HG03342 (cell line): ENCODE measurements around the gene TOMM6.
"Not testable (repeated sequence)": the region's sequence is repeated elsewhere in the genome, so short reads cannot be mapped to it uniquely, and the experiment has no call there.

Experiments
- ATAC-seq: cut with Tn5 transposase; IDR thresholded peaks from one replicate; pipeline ENCODE4 v1.9.1; 2021; ENCODE audit warnings: mild to moderate bottlenecking, moderate library complexity; ENCODE audit not compliant: unreplicated experiment

The TOMM6 gene

DNA sequence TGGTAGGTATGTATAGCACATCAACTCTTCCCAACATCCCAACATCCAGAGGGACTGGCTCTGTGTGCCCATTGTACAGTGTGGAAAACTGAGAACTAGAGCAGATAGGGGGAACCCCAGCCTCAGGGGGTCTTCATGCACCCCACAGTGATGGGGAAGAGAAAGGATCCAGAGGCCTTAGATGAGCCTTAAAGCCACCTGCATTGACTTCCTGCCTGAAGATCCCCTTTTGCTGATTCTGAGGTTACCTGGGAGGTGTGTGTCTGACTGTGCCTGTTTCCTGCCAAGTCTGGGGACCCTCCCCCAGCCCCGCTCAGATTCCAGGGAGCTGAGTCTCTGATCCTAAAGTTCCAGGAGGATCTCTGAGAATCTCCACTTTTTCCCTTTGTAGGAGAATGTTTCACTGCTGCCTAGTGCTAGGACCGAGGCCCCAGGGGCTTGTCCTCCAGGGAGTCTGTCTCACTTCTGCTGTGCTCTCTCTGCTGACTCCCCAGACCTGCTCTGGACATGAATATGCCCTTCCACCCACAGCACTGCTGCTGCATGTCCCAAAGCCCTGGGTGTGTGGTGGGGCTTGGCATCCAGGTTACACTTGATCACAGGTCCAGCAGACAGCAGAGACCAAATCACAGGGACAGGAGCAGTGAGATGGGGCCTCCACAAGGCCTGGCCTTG lies 27.5 kb upstream of the TOMM6 start:
- no peak for ATAC-seq

DNA sequence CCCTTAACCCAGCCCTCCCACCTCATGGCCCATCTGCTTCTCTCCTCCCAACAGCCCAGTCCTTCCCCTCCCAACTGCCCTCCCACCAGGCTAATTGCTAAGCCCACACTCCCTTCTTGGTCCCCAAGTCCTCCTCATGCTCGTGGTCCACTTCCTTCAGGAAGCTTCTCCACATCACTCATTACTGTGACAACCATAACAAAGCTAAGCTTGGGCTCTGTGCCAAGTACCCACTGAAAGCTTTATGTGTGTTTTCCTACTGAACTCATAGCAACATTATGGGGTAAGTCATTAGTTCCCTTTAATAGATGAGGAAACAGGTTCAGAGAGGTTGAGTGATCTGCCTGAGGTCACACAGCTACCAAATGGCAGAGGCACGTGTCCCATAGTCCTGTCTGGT lies 24.0 kb upstream of the TOMM6 start:
- no peak for ATAC-seq

DNA sequence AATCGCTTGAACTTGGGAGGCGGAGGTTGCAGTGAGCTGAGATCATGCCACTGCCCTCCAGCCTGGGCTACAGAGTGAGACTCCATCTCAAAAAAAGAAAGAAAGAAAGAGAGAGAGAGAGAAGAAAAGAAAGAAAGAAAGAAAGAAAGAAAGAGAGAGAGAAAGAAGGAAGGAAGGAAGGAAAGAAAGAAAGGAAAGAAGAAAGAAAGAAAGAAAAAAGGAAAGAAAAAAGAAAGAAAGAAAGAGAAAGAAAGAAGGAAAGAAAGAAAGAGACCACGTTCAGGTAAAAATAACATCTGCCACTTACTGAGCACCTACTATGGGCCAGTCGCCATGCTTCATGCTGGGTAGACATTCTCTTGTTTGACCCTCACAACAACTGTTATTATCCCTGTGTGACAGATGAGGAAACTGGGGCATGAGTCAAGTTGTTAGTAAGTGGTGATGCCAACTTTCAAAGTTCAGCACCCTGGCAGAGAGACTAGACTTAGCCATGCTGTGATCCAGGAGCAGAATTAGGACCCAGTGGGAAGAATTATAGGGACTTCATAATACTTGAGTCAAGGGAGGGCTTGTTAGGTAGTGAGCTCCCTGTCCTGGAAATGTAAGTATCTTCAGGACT lies 21.3 kb upstream of the TOMM6 start:
- not testable (repeated sequence) for ATAC-seq

DNA sequence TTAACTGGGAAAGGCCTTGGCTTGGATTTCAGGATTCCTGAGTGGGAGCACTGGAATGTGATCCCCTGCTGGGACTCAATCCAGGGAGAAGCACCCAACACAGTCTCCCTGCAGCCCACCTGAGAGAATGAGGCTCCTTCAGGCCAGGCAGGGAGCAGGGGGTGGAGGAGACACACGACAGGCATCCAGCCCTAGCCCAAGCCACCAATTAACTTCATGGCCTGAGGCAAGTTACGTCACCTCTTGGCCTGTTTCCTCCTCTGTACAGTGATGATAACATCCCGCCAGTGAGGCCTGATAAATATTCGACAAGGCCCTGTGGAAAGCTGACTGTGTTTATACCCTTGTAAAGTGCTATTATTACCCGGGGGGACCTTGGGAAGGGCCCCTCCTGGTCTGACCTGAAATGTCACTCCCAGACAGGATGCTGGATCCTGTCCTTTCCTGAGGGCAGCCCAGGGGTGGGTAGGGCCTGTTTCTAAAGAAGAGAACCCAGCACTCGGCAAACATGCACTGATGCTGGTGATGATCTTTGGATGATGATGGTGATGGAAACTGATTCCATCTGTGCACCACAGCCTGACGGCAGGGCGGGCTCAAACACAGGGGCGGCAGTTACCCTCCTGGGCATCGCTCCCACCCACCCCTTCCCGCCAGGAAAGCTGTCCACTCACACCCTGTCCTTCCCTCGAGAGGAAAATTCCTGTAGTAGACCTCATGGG lies 20.2 kb upstream of the TOMM6 start:
- ATAC-seq = no peak

DNA sequence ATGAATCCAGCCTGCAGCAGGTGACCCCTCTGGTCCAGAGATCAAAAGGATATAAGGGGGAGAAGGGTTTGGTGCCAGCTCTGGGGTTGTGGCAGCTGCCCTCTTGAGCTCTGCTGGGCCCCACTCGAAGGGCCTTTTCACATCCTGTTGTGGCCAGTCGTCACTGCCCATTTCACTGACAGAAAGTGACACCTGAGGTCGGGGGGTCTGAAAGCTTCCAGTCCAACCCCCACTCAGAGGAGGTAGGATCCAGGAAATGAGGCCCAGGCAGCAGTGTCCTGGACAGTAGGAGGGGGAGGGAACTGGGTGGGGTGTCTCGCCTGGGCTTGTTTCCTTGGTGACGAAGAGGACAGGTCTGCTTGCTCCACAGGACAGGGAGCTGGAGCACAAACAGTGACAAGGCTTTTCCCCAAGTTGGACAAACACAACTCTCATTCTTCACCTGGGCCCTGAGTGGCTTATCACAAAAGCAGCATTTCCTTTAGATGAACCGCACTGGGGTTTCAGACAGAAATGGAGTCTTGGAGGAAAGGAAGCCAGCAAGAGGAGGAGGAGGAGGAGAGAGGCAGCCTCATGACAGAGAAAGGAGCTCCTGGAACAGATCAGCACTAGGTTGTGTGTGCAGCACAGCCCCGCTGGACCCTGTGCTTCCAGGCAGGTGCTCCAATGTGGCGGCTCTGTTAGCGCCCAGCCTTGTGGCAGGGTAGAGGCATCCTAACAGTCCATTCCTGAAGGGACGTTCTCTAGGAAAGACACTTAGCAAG lies 18.8 kb upstream of the TOMM6 start:
- no peak for ATAC-seq

DNA sequence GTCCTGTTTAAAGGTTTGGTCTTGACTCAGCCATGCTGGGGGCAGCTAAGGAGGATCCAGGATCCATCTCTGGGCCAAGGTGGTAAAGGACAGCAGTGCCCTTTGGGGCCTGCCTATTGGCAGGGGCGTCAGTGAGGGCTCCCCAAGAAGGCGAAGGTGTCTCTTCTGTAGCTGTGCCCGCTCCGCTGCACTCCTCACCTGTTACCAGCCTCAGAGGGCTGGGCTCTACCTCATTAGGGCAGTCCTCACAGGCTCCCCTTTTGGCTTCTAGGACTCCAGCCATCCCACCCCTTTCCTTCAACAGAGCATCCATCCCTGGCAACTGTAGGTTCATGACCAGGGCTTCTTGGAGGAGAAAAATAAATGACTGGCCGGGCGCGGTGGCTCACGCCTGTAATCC lies 18.1 kb upstream of the TOMM6 start:
- no peak for ATAC-seq

DNA sequence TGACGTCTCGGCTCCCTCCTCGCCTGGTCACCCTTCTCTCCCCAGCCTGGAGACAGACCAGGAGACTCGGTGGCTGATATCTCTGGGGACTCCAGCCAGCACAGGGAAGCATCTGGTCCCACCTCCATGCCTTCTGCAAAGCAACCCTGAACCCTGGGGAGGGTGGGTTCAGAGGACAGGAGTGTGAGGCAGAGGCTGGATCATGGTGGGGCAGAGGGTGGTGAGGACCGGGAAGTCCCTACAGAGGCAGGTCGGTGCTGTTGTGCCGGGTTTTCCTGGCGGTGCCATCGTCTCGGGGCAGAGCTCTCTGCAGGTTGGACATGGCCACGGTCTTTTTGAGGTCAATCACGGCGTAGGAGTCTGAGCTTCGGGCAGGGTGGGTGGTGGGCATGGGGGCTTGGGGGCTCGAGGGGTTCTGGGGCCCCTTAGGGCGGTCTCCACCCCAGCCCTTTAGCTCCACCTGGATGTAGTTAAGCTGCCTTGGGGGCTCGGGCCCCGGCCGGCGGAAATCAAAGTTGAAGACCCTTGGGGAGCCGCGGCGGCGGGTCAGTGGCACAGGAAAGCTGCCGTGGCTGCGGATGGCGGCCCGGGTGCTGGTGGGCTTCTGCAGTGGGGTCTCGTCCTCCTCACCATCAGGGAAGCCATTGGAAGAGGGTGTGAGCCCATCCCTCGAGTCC lies 17.0 kb upstream of the TOMM6 start:
- no peak for ATAC-seq

DNA sequence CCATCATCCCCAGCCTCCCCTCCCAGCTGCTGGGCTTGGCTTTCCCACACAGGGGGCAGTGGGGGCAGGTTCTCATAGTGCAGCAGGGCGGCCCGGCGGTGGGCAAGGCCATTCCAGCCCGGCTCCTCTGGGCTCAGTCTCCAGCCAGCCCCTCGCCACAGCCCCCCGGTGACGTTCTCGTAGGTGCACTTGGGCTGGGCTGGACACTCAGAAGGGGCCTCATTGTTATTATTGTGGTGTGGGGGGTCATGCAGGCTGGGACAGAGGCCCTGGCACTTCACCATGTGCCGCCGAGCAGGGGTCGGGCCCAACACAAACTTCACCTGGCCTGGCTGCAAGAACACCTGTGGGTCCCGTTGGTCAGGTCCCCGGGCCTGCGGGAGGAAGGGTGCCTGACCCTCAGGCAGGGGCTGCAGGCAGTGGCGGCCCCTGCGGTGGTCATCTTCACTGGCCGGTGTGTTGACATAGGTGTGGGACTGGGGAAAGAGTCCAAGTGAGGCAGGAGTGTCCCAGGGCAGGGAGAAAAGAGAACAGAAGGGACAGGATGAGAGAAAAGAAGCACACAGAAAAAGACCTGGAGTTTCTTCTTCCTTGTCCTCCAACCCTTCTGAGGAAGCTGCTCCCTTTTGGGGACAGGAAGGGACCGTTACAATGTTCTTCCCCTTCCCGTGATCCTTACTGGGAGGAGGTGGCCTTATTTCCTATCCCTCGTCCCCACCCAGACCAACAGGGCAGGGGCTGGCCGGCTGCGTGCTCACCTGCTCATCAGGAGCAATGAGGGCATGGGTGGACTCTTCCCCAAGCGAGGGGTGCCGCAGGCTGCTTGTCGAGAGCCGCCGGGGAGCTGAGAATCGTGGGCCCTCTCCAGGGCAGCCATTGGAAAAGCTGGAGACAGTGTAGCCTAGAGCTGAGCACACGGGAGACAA lies 16.2 kb upstream of the TOMM6 start:
- ATAC-seq = no peak

DNA sequence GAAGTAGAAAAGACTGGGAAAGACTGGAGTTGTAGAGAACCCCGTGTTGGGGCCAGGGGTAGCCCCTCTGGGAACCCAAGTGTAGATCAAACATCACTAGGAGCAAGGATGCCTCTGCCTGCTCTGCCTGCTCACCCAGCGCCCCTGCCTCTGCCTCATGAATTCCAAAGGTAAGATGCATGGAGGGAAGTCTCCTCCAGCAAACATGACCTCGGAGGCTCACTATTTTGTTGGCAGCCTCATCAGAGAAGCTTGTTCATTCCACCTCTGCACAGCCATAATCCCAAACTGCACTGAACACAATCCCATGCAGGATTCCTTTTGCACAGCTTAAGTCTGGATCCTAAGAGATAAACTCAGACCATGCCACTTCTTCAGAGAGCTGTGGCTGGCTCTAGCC lies 12.7 kb upstream of the TOMM6 start:
- no peak for ATAC-seq

DNA sequence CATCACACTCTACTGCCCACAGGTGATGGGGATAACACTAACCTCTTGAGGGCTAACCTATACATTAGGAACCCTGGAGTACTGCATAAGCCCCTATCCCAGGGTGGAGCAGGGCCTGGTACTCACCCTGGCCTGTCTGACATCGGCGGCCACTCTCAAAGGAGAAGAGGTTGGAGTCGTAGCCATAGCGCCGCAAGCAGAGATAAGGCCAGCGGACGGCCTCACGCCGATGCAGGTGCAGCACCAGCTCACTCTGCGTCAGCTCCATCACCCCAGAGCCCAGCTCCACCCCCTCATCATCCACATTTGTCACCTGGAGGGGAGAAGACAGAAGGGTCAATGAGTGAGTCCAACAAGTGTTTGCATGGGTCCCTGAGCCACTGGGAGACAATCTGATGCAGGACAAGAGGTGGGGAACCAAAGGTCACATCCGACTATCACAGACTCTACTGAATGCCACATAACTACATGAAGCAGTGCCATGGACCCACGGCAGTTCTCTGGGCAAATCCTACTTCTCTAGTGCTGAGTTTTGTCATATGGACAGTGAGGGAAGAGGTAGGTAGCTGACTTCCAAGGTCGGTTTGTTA lies 12.1 kb upstream of the TOMM6 start:
- ATAC-seq = no peak

DNA sequence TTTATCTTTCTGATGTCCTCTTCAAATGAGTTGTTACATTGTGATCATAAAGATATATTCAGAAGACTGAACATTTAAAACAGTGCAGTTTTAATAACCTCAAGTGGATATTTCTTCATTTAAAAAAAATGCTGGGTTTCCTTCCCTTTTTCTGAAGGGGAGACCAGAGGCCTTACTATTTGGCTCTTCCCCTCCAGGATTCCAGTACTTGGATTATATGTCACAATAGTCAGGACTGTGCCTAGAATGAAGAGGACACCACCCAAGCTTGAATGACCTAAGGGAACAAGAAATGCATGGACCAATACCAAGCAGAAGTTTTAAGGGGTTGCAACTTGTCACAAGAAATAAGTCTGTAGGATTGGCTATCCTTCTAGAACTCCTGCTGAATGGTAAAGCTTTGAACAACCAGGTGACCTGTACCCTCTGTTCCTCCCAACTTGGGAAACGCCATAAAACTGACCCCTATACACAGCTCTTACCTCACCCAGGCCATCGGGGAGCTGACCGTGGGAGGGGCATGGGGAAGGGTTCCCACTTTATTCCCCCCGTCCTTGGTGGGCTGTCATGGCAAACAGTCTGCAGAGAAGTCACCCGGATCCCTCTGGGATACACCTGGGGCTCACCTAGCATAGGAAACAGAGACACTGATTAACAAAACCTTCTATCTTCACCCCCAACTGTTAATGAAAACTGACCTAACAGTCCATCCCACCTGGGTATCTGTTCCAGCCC lies 9.8 kb upstream of the TOMM6 start:
- ATAC-seq = no peak

DNA sequence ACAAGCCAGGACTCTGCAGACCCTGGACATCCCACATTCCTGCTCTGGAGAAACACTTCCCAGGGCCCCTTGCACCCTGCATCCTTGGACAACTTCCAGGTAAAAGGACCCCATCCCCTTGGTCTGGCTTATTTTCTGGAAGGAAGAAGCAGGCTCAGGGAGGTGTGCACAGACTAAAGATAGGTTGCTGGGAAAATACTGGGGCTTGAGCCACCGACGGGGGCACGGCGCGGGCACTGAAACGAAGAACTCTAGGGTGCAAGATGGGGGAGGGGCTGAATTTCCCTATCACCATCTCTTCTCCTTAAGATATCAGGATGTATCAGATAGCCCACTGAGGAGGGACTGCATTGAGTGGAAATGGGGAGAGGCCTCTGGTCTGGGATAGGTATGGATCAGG lies 8.6 kb upstream of the TOMM6 start:
- no peak for ATAC-seq

DNA sequence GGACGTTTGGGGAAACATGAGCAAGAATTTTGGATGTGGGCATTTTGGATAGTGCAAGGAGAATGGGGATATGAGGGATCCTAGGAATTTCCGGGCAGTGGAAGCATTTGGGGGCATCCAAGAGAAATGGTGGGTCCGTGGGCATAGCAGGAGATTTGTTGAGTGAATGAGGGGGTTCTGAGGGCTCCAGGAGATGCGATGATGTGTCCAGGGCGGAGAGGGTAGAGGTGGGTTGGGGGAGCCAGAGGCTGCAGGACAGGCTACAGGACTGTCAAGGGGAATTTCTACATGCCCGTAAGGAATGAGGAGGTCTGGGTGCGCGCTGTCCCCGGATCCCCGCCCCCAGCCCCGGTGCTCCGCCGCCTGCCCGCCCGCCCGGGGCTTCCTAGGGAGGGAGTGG lies 8.2 kb upstream of the TOMM6 start:
- ATAC-seq = no peak

DNA sequence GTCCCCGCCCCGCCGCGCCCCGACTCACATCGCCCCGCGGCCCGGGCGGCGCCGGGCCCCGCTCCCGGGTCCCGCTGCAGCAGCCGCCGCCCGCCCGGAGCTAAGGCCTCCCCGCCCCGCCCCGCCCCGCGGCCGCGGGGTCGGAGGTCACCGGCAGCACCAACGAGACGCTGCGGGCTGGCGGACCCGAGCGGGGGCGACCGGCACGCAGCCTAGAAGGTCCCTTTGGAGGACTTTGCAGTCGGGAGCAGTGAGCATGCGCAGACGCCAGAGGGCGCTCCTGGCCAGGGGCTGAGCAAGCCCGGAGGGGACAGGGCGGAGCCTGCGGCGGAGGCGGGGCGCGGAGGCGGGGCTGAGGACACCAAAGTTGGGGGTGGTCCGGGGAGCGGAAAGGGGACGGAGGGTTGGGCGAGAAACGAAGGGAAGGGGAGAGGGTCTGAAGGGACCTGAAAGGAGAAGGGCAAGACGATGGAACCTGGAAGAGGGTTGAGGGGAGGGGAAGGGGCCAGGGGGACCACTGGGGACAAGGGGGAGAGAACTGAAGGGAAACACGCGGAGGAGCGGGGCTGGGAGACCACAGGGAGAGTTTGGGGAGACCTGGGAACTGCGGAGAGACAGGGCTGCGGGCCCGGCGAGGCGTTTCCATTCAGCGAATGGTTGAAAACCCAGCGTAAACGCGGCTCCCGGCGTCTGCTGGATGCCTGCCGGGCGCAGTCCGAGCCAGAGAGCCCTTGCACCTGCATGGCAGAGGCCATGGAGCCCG lies 7.5 kb upstream of the TOMM6 start, which contains the start of gene FRS3:
TSS of gene FRS3 (minus strand) at position 113 of the 763 bp plus-strand sequence. CDS start 2,913 bp downstream, outside the sequence.
- ATAC-seq = peak; percentile 92

DNA sequence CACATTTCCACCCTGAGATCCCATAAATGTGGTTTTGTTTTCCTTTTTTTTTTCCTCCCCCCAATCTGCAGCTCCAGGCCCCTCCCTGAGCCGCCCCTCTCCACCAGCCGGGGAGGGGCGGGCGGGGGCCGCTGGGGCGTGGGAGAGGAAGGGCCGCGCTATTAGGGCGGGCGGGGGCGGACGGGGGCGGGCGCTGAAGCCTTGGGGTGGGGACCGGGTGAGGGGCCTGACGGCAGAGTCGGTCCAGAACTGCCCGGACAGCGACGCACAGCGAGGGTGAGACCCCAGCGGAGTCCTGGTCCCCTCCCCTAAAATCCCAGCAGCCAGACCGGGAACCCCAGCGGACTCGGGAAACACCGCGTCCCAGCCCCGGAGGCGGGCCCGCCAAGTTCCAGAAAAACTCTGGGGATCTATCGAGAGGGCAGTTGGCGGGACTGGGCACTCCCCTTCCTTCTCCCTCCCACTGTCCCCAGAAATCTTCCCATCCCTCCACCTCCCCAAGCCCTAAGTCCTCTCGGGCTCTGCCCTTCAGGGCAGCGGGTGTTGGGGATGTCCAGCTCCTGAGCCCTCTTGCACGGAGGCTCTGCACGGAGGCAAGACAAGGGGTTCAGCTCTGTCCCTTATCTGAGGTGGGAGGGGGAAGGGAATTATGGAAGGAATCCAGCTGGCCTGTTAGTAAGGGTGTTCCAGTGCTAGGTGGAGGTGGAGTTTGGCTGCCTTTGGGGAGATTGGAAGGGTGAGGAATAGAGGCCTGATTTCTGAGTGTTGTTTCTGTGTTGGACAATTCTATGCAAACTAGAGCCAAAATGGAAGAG lies 6.7 kb upstream of the TOMM6 start, which contains the start of gene PRICKLE4:
TSS of gene PRICKLE4 (plus strand) at position 232 of the 815 bp plus-strand sequence. CDS start 2,692 bp downstream, outside the sequence.
- no peak for ATAC-seq

DNA sequence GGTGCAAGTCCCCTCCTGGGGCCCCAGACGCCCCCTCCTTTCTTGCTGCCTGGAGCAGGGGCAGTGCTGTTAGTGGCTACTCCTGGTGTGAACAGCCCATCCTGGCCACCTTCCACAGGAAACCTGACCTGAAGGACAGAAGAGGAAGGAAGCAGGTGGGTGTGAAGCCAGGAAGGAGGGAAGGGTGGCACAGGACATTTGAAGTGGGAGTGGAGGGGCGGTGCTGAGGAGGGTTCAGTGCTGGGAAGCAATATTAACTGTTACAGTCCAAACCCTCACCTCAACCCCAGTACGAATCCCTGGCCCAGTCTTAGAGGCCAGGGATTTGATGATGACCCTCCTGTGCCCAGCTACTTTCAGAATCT lies 6.1 kb upstream of the TOMM6 start:
- ATAC-seq = no peak
